ENCODE measurements around the gene KCTD11.
"Not testable (repeated sequence)": the region's sequence is repeated elsewhere in the genome, so short reads cannot be mapped to it uniquely, and the experiment has no call there.

The KCTD11 gene

GRCh38 chr17:7327501-7327900, 24.5 kb upstream of the KCTD11 start:
- no peak for DNase-seq (ENCODE audit: low spot score in 2 of 2)
- H3K9me3 Mint-ChIP-seq: no peaks in the 10 kb centered on the region
- H3K4me3 Mint-ChIP-seq: no peak overlapping the region
- H3K27me3 Mint-ChIP-seq: no peaks in the 10 kb centered on the region
- H3K4me1 Mint-ChIP-seq: peaks cover 31% of the 10 kb centered on the region
- H3K36me3 Mint-ChIP-seq (ENCODE audit: insufficient read depth): peaks cover 12% of the 10 kb centered on the region
- no peak for ATAC-seq (replicated peaks; ENCODE audit: extremely low read depth, poor library complexity, severe bottlenecking)
- no peak overlapping the region for H3K27ac Mint-ChIP-seq (ENCODE audit: low read depth)

DNA sequence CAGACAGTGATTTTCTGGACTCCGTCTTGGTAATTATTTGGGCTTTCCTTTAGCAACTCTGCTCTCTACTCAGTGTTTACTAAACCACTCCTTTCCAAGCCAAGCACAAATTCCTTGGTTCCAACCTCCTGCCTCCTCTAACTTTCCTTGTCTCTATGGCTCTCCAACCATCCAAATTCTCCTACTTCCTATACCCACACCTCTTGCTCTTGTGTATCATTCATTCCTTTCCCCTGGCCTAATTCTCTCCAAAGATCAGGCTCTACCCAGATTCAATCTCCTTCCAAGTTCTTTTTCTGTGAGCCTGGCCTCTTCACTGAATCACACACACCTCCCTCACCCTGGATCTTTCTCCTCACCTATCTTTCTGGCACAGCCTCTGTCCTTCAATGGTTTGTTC, 24.0 kb upstream of the KCTD11 start:
- DNase-seq (ENCODE audit: low spot score in 2 of 2) (no peak), ATAC-seq (replicated peaks; ENCODE audit: extremely low read depth, poor library complexity, severe bottlenecking) (no peak)
- Mint-ChIP-seq H3K36me3 (ENCODE audit: insufficient read depth) (peaks cover 13% of the 10 kb centered on the region), H3K4me3 (peak overlapping the region; percentile 93), H3K27ac (ENCODE audit: low read depth) (peak overlapping the region; percentile 17), H3K4me1 (peaks cover 34% of the 10 kb centered on the region), H3K9me3 (no peaks in the 10 kb centered on the region), H3K27me3 (no peaks in the 10 kb centered on the region)

GRCh38 chr17:7328840-7329373, 23.1 kb upstream of the KCTD11 start, which contains the start of gene NEURL4:
Gene NEURL4 (minus strand): TSS chr17:7329335. CDS start chr17:7329312, 23 bp downstream.
- Mint-ChIP-seq H3K27ac (ENCODE audit: low read depth) (peak within 1 kb of the TSS; percentile 95), H3K4me3 (peak within 1 kb of the TSS; percentile 93), H3K9me3 (no peaks in the 10 kb centered on the region), H3K36me3 (ENCODE audit: insufficient read depth) (peaks cover 13% of the 10 kb centered on the region), H3K27me3 (no peaks in the 10 kb centered on the region), H3K4me1 (peaks cover 39% of the 10 kb centered on the region)
- peak; percentile 35 for ATAC-seq (replicated peaks; ENCODE audit: extremely low read depth, poor library complexity, severe bottlenecking)
- no peak for DNase-seq (ENCODE audit: low spot score in 2 of 2)

- Mint-ChIP-seq H3K4me1 (peaks cover 34% of the 10 kb centered on the region), H3K36me3 (ENCODE audit: insufficient read depth) (peaks cover 12% of the 10 kb centered on the region), H3K4me3 (peak overlapping the region; percentile 93), H3K27me3 (no peaks in the 10 kb centered on the region), H3K9me3 (no peaks in the 10 kb centered on the region), H3K27ac (ENCODE audit: low read depth) (peak overlapping the region; percentile 95)
- ATAC-seq (replicated peaks; ENCODE audit: extremely low read depth, poor library complexity, severe bottlenecking): peak; percentile 62
- DNase-seq (ENCODE audit: low spot score in 2 of 2): peak; percentile 90 to 94
Observed at GRCh38 chr17:7329374-7329996, 22.5 kb upstream of the KCTD11 start.

- DNase-seq (ENCODE audit: low spot score in 2 of 2): no peak
- Mint-ChIP-seq H3K27me3 (no peaks in the 10 kb centered on the region), H3K4me1 (peaks cover 35% of the 10 kb centered on the region)
Observed at GRCh38 chr17:7329997-7330637, 21.8 kb upstream of the KCTD11 start.

GRCh38 chr17:7330638-7331015, 21.3 kb upstream of the KCTD11 start:
- Mint-ChIP-seq H3K9me3 (no peaks in the 10 kb centered on the region), H3K4me1 (peaks cover 40% of the 10 kb centered on the region), H3K27me3 (no peaks in the 10 kb centered on the region), H3K36me3 (ENCODE audit: insufficient read depth) (peaks cover 15% of the 10 kb centered on the region), H3K4me3 (peak overlapping the region; percentile 93), H3K27ac (ENCODE audit: low read depth) (no peak overlapping the region)
- ATAC-seq (replicated peaks; ENCODE audit: extremely low read depth, poor library complexity, severe bottlenecking) (no peak), DNase-seq (ENCODE audit: low spot score in 2 of 2) (no peak)

More at GRCh38 chr17:7329997-7330637, 21.8 kb upstream of the KCTD11 start:
- peak overlapping the region; percentile 93 for H3K4me3 Mint-ChIP-seq
- H3K9me3 Mint-ChIP-seq: no peaks in the 10 kb centered on the region
- H3K27ac Mint-ChIP-seq (ENCODE audit: low read depth): peak overlapping the region; percentile 95
- peak; percentile 75 for ATAC-seq (replicated peaks; ENCODE audit: extremely low read depth, poor library complexity, severe bottlenecking)
- peaks cover 12% of the 10 kb centered on the region for H3K36me3 Mint-ChIP-seq (ENCODE audit: insufficient read depth)

DNA sequence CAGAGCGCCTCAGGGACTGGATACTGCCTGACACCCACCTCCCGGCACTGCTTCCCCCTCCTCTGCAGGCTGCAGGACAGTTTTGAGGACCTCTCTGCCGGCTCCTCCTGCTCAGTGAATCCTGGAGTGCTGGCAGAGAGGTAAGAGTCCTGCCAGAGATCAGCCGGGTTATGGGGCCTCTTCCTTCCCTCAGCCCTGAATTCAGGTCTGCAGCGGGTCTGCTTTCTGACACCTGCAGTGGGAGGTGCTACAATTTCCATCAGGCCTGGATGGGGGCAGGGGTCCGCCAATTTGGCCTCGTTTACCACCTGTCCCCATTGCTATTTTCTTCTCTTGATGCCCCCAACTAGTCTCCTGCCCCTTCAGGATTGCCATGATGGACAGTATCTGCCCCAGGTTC, 19.9 kb upstream of the KCTD11 start:
- H3K4me3 Mint-ChIP-seq: peak overlapping the region; percentile 33
- no peaks in the 10 kb centered on the region for H3K9me3 Mint-ChIP-seq
- DNase-seq (ENCODE audit: low spot score in 2 of 2): no peak
- no peaks in the 10 kb centered on the region for H3K27me3 Mint-ChIP-seq
- H3K4me1 Mint-ChIP-seq: peaks cover 51% of the 10 kb centered on the region
- no peak for ATAC-seq (replicated peaks; ENCODE audit: extremely low read depth, poor library complexity, severe bottlenecking)
- H3K36me3 Mint-ChIP-seq (ENCODE audit: insufficient read depth): peaks cover 14% of the 10 kb centered on the region
- no peak overlapping the region for H3K27ac Mint-ChIP-seq (ENCODE audit: low read depth)

- not testable (repeated sequence) for DNase-seq (ENCODE audit: low spot score in 2 of 2); H3K27ac Mint-ChIP-seq (ENCODE audit: low read depth); ATAC-seq (replicated peaks; ENCODE audit: extremely low read depth, poor library complexity, severe bottlenecking); H3K27me3 Mint-ChIP-seq; H3K9me3 Mint-ChIP-seq
- peak overlapping the region; percentile 33 for H3K4me3 Mint-ChIP-seq
- H3K36me3 Mint-ChIP-seq (ENCODE audit: insufficient read depth): peaks cover 16% of the 10 kb centered on the region
- H3K4me1 Mint-ChIP-seq: peaks cover 57% of the 10 kb centered on the region
Observed at GRCh38 chr17:7332600-7333069, 19.3 kb upstream of the KCTD11 start.

DNA sequence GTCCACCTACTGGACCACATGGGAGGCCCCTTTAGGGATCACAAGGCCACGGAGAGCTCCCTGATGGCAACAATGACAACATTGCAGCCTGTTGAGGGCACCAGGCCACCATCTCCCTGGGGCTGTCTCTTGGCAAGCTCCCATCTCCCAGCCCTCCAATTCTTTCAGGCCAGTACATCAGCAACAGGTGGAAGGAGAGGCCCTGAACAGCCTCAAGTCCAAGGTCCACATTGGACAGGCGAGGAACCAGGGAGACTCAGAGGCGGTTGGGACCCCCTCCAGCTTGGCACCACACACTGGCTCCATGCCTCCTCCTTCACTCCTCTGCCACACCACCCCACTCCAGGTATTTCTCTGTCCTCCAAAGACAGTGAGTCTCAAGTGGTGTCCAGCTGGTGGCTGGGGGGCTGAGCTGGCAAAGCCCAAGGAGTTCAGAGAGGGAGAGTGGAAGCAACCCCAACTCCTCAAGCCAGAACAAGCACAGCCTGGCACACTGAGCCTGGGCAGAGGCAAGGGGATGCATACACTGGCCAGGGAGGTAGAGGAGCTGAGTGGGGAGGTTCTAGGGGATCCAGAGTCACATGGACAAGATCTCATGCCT, 16.9 kb upstream of the KCTD11 start:
- DNase-seq (ENCODE audit: low spot score in 2 of 2): no peak
- peak overlapping the region; percentile 77 for H3K27ac Mint-ChIP-seq (ENCODE audit: low read depth)
- H3K9me3 Mint-ChIP-seq: no peaks in the 10 kb centered on the region
- peaks cover 23% of the 10 kb centered on the region for H3K36me3 Mint-ChIP-seq (ENCODE audit: insufficient read depth)
- H3K27me3 Mint-ChIP-seq: no peaks in the 10 kb centered on the region
- ATAC-seq (replicated peaks; ENCODE audit: extremely low read depth, poor library complexity, severe bottlenecking): no peak
- peak overlapping the region; percentile 92 for H3K4me3 Mint-ChIP-seq
- peaks cover 49% of the 10 kb centered on the region for H3K4me1 Mint-ChIP-seq

DNA sequence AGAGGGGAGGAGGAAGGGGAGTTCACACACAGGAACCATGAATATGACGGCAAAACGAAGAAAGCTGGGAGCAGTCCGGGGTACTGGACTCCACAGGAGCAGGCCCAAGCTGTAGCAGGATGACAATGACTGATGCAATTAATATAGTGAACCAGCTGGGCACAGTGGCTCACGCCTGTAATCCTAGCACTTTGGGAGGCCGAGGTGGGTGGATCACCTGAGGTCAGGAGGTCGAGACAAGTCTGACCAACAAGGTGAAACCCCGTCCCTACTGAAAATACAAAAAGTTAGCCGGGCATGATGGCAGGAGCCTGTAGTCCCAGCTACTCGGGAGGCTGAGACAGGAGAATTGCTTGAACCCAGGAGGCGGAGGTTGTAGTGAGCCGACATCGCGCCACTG, 16.2 kb upstream of the KCTD11 start:
- H3K9me3 Mint-ChIP-seq; ATAC-seq (replicated peaks; ENCODE audit: extremely low read depth, poor library complexity, severe bottlenecking); DNase-seq (ENCODE audit: low spot score in 2 of 2); H3K27me3 Mint-ChIP-seq: not testable (repeated sequence)
- Mint-ChIP-seq H3K27ac (ENCODE audit: low read depth) (peak overlapping the region; percentile 77), H3K4me3 (peak overlapping the region; percentile 92), H3K36me3 (ENCODE audit: insufficient read depth) (peaks cover 26% of the 10 kb centered on the region), H3K4me1 (peaks cover 49% of the 10 kb centered on the region)

GRCh38 chr17:7336240-7337175, 15.5 kb upstream of the KCTD11 start, which contains the start of gene ACAP1:
Gene ACAP1 (plus strand): TSS chr17:7336529. CDS start chr17:7336735, 206 bp downstream.
- peak; percentile 98 for ATAC-seq (replicated peaks; ENCODE audit: extremely low read depth, poor library complexity, severe bottlenecking)
- Mint-ChIP-seq H3K4me1 (peaks cover 52% of the 10 kb centered on the region), H3K4me3 (peak within 1 kb of the TSS; percentile 92), H3K27ac (ENCODE audit: low read depth) (peak within 1 kb of the TSS; percentile 77), H3K27me3 (no peaks in the 10 kb centered on the region), H3K9me3 (no peaks in the 10 kb centered on the region), H3K36me3 (ENCODE audit: insufficient read depth) (peaks cover 28% of the 10 kb centered on the region)
- peak in 1 of 2 donors; percentile 61 for DNase-seq (ENCODE audit: low spot score in 2 of 2)

GRCh38 chr17:7337600-7337999, 14.4 kb upstream of the KCTD11 start:
- peak overlapping the region; percentile 77 for H3K27ac Mint-ChIP-seq (ENCODE audit: low read depth)
- H3K4me3 Mint-ChIP-seq: peak overlapping the region; percentile 92
- not testable (repeated sequence) for H3K9me3 Mint-ChIP-seq; DNase-seq (ENCODE audit: low spot score in 2 of 2); ATAC-seq (replicated peaks; ENCODE audit: extremely low read depth, poor library complexity, severe bottlenecking); H3K27me3 Mint-ChIP-seq
- H3K36me3 Mint-ChIP-seq (ENCODE audit: insufficient read depth): peaks cover 36% of the 10 kb centered on the region
- H3K4me1 Mint-ChIP-seq: peaks cover 50% of the 10 kb centered on the region
